SK-N-SH treated with all-trans-retinoic acid at 6 μM for 48 hours (cell line): ENCODE results near the gene SCGB1D2.

ENCODE experiments used
- ATAC-seq: fragments of 200-7000 bp; cut with Tn5 transposase; 3 replicates; pipeline ENCODE4 v1.9.1; 2020; ENCODE audit warnings: mild to moderate bottlenecking, moderate library complexity
- ARNTL ChIP-seq: fragments of 450-650 bp; formaldehyde crosslinking; IDR thresholded peaks from 2 replicates; pipeline ENCODE4 v1.5.0; 2020; ENCODE audit warnings: low read depth, mild to moderate bottlenecking, moderate library complexity, borderline replicate concordance
- BACH2 ChIP-seq: fragments of 250-450 bp; sonication (Bioruptor Pico); IDR thresholded peaks from 2 replicates; pipeline ENCODE4 v1.9.0; 2021; ENCODE audit warnings: mild to moderate bottlenecking, borderline replicate concordance
- CREB5 ChIP-seq: fragments of 250-450 bp; sonication (Bioruptor Pico); IDR thresholded peaks from 2 replicates; pipeline ENCODE4 v1.5.1; 2020; ENCODE audit warnings: low read depth, mild to moderate bottlenecking, moderate library complexity
- CSDC2 ChIP-seq: fragments of 250-450 bp; sonication (Bioruptor Pico); IDR thresholded peaks from 2 replicates; pipeline ENCODE4 v1.5.0; 2020; ENCODE audit warnings: mild to moderate bottlenecking, moderate library complexity
- CSRNP3 ChIP-seq: fragments of 250-450 bp; sonication (Bioruptor Pico); IDR thresholded peaks from 2 replicates; pipeline ENCODE4 v1.5.1; 2021; ENCODE audit warnings: mild to moderate bottlenecking, moderate library complexity
- ESRRG ChIP-seq: fragments of 250-450 bp; sonication (Bioruptor Pico); IDR thresholded peaks from 2 replicates; pipeline ENCODE4 v1.6.1; 2021; ENCODE audit warnings: mild to moderate bottlenecking
- GLIS3 ChIP-seq: fragments of 250-450 bp; sonication (Bioruptor Pico); IDR thresholded peaks from 2 replicates; pipeline ENCODE4 v1.5.0; 2020; ENCODE audit warnings: mild to moderate bottlenecking, moderate library complexity
- ISL1 ChIP-seq: fragments of 250-450 bp; sonication (Bioruptor Pico); IDR thresholded peaks from 2 replicates; pipeline ENCODE4 v2.1.2; 2022; ENCODE audit warnings: mild to moderate bottlenecking, moderate library complexity
- OSR1 ChIP-seq: fragments of 250-450 bp; sonication (Bioruptor Pico); IDR thresholded peaks from 2 replicates; pipeline ENCODE4 v1.8.0; 2022; ENCODE audit warnings: moderate library complexity, mild to moderate bottlenecking, inconsistent platforms
- PATZ1 ChIP-seq: fragments of 250-450 bp; sonication (Bioruptor Pico); IDR thresholded peaks from 2 replicates; pipeline ENCODE4 v1.8.0; 2020; ENCODE audit warnings: mild to moderate bottlenecking, moderate library complexity, borderline replicate concordance
- POU6F1 ChIP-seq: fragments of 250-450 bp; sonication (Bioruptor Pico); IDR thresholded peaks from 2 replicates; pipeline ENCODE4 v1.8.0; 2021; ENCODE audit warnings: low read depth, mild to moderate bottlenecking, moderate library complexity, borderline replicate concordance
- PPARA ChIP-seq: fragments of 250-450 bp; sonication (Bioruptor Pico); IDR thresholded peaks from 2 replicates; pipeline ENCODE4 v1.5.0; 2020; ENCODE audit warnings: mild to moderate bottlenecking, borderline replicate concordance
- RARB ChIP-seq: fragments of 250-450 bp; sonication (Bioruptor Pico); IDR thresholded peaks from 2 replicates; pipeline ENCODE4 v1.8.0; 2021; ENCODE audit warnings: mild to moderate bottlenecking, moderate library complexity
- SNAI2 ChIP-seq: fragments of 250-450 bp; sonication (Bioruptor Pico); IDR thresholded peaks from 2 replicates; pipeline ENCODE4 v1.5.0; 2020; ENCODE audit warnings: mild to moderate bottlenecking, moderate library complexity
- TCF4 ChIP-seq: fragments of 250-450 bp; sonication (Bioruptor Pico); IDR thresholded peaks from 2 replicates; pipeline ENCODE4 v1.8.0; 2021; ENCODE audit warnings: mild to moderate bottlenecking, moderate library complexity, borderline replicate concordance
- TOX ChIP-seq: fragments of 250-450 bp; sonication (Bioruptor Pico); IDR thresholded peaks from 2 replicates; pipeline ENCODE4 v1.8.0; 2021; ENCODE audit warnings: mild to moderate bottlenecking, moderate library complexity, borderline replicate concordance
- TSHZ2 ChIP-seq: fragments of 250-450 bp; sonication (Bioruptor Pico); IDR thresholded peaks from 2 replicates; pipeline ENCODE4 v1.5.0; 2020; ENCODE audit warnings: mild to moderate bottlenecking, moderate library complexity
- ZC3H10 ChIP-seq: fragments of 250-450 bp; sonication (Bioruptor Pico); IDR thresholded peaks from 2 replicates; pipeline ENCODE4 v1.5.1; 2021; ENCODE audit warnings: mild to moderate bottlenecking, moderate library complexity
- ZFP30 ChIP-seq: fragments of 450-650 bp; formaldehyde crosslinking; IDR thresholded peaks from 2 replicates; pipeline ENCODE4 v1.5.0; 2022; ENCODE audit warnings: mild to moderate bottlenecking, moderate library complexity
- ZNF565 ChIP-seq: fragments of 450-650 bp; formaldehyde crosslinking; conservative IDR thresholded peaks from 2 replicates; pipeline ENCODE4 v1.5.0; 2020; ENCODE audit warnings: low read depth, mild to moderate bottlenecking, moderate library complexity
- ZNF70 ChIP-seq: fragments of 450-650 bp; formaldehyde crosslinking; IDR thresholded peaks from 2 replicates; pipeline ENCODE4 v1.5.0; 2020; ENCODE audit warnings: mild to moderate bottlenecking, moderate library complexity

SCGB1D2 gene

GRCh38 chr11:62223095-62223494 lies 18.9 kb upstream of the SCGB1D2 start:
- TF ChIP-seq TCF4 (CRISPR knock-in tag) (no peak), ZFP30 (CRISPR knock-in tag) (no peak), TSHZ2 (CRISPR knock-in tag) (no peak), CSRNP3 (CRISPR knock-in tag) (no peak), ZNF70 (CRISPR knock-in tag) (no peak), GLIS3 (CRISPR knock-in tag) (no peak), RARB (no peak), BACH2 (CRISPR knock-in tag) (no peak), ESRRG (CRISPR knock-in tag) (no peak), TOX (no peak), CREB5 (no peak), CSDC2 (no peak), ZC3H10 (no peak), PPARA (CRISPR knock-in tag) (no peak), ARNTL (CRISPR knock-in tag) (no peak), OSR1 (CRISPR knock-in tag) (no peak), ISL1 (CRISPR knock-in tag) (no peak)

GRCh38 chr11:62233730-62234129 lies 8.3 kb upstream of the SCGB1D2 start:
- TF ChIP-seq ZC3H10 (no peak), BACH2 (CRISPR knock-in tag) (no peak), CSDC2 (no peak), ZNF565 (no peak), PPARA (CRISPR knock-in tag) (no peak)
- TF ChIP-seq, all 23 proteins: peak for 0
- ATAC-seq = no peak

More at GRCh38 chr11:62223095-62223494, 18.9 kb upstream of the SCGB1D2 start:
- no peak for ATAC-seq

GRCh38 chr11:62236187-62236586 lies 5.9 kb upstream of the SCGB1D2 start:
- no peak for ATAC-seq
- TF ChIP-seq RARB (no peak), SNAI2 (CRISPR knock-in tag) (no peak), ZC3H10 (no peak), ZNF565 (no peak), TOX (no peak), CSRNP3 (CRISPR knock-in tag) (no peak), ISL1 (CRISPR knock-in tag) (no peak), POU6F1 (CRISPR knock-in tag) (no peak), ZNF70 (CRISPR knock-in tag) (no peak), BACH2 (CRISPR knock-in tag) (no peak), CREB5 (no peak), TCF4 (CRISPR knock-in tag) (no peak), ZFP30 (CRISPR knock-in tag) (no peak), ARNTL (CRISPR knock-in tag) (no peak), CSDC2 (no peak), PATZ1 (no peak), TSHZ2 (CRISPR knock-in tag) (no peak)
